B cell (primary cell): ENCODE results near the gene ZNF484.
"Not testable (repeated sequence)": the region's sequence is repeated elsewhere in the genome, so short reads cannot be mapped to it uniquely, and the experiment has no call there.

Experiments used
- EZH2 ChIP-seq: IDR thresholded peaks from 2 replicates; pipeline ENCODE4 v1.6.1; 2012; ENCODE audit warnings: borderline replicate concordance, low read depth, mild to moderate bottlenecking, moderate library complexity, low read length; ENCODE audit not compliant: insufficient read depth, poor library complexity, severe bottlenecking
- TF ChIP-seq, protein P1 (sequence below): fragments of 200-600 bp; IDR thresholded peaks from one replicate; pipeline ENCODE4 v1.8.0; 2022; ENCODE audit warnings: antibody characterized with exemption, mild to moderate bottlenecking

DNA sequence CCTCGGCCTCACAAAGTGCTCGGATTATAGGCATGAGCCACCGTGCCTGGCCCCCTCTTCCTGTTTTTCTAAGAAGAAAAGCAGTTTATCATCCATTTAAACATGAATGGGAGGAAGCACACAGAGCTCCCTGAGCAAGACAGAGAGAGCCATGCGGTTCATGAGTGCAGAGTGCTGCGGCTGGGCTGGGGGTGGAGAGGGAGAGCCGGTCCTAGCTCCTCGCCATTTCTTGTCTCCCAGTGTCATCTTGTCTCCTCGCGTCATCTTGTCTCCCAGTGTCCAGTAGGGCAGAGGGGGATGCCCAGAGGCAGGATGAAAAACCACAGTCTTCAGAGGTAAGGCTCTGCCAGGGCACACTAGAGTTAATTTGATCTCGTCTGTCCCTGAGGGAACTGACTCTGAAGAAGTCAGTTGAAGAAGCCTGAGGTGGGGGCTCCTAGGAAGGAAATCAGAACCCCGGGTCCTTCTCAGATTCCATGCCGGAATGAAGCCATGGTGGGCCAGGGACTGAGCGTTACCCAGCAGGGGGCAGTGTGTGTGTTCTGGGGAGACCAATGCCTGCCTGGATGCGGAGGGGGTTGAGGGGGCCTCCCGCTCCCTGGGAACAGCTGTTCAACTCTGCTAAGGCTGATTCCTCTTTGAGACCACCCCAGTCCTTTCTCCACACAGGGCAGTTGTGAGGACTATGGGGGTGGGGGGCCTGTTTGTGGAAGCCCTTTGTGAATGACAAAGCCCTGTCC, 6.0 kb upstream of the ZNF484 start:
- TF ChIP-seq, protein P1, sequence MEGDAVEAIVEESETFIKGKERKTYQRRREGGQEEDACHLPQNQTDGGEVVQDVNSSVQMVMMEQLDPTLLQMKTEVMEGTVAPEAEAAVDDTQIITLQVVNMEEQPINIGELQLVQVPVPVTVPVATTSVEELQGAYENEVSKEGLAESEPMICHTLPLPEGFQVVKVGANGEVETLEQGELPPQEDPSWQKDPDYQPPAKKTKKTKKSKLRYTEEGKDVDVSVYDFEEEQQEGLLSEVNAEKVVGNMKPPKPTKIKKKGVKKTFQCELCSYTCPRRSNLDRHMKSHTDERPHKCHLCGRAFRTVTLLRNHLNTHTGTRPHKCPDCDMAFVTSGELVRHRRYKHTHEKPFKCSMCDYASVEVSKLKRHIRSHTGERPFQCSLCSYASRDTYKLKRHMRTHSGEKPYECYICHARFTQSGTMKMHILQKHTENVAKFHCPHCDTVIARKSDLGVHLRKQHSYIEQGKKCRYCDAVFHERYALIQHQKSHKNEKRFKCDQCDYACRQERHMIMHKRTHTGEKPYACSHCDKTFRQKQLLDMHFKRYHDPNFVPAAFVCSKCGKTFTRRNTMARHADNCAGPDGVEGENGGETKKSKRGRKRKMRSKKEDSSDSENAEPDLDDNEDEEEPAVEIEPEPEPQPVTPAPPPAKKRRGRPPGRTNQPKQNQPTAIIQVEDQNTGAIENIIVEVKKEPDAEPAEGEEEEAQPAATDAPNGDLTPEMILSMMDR: not testable (repeated sequence)
- TF ChIP-seq EZH2: not testable (repeated sequence)
